Body of pancreas (tissue), 4 donors: ENCODE measurements around the gene UNC5A.

Experiments used
- CTCF ChIP-seq, 7 experiments: fragments of 450-650 bp in 4 of 7; fragments of 200-600 bp in 3 of 7; sonication (generic) in 3 of 7; IDR thresholded peaks; one replicate each; pipeline ENCODE4 v1.5.1; 2016 to 2019; ENCODE audit warnings: antibody characterized with exemption in 7 of 7
- POLR2A ChIP-seq, 3 donors: fragments of 450-650 bp; IDR thresholded peaks; one replicate each; pipeline ENCODE4 v1.6.1; 2016; ENCODE audit warnings: antibody characterized with exemption in 3 of 3, mild to moderate bottlenecking in 2 of 3

GRCh38 chr5:176778921-176779465, 31.4 kb upstream of the UNC5A start:
- TF ChIP-seq POLR2A (IDR thresholded peaks at IDR 0.05) (no peak), CTCF (IDR thresholded peaks at IDR 0.05) (no peak)
